Medulla oblongata (tissue), 1 donor: ENCODE data around the gene CNOT8.
"Not testable (repeated sequence)": the region's sequence is repeated elsewhere in the genome, so short reads cannot be mapped to it uniquely, and the experiment has no call there.

ENCODE experiments used
- DNase-seq: peaks from one replicate; pipeline ENCODE4 v3.0.0-alpha.2; 2015; ENCODE audit errors: extremely low spot score

The CNOT8 gene

GRCh38 chr5:154865466-154866184, 7.2 kb downstream of the CNOT8 start:
- DNase-seq: no peak

- no peak for DNase-seq
Observed at GRCh38 chr5:154866841-154867240, 8.4 kb downstream of the CNOT8 start.

- no peak for DNase-seq
Observed at GRCh38 chr5:154868702-154869101, 10.3 kb downstream of the CNOT8 start.

GRCh38 chr5:154871734-154872133, 13.3 kb downstream of the CNOT8 start:
- DNase-seq: no peak

- DNase-seq: no peak
Observed at GRCh38 chr5:154873791-154874331, 15.4 kb downstream of the CNOT8 start.

- DNase-seq: no peak
Observed at GRCh38 chr5:154878642-154879335, 20.4 kb downstream of the CNOT8 start.

GRCh38 chr5:154881986-154882385, 23.6 kb downstream of the CNOT8 start:
- DNase-seq: no peak

- DNase-seq: no peak
Observed at GRCh38 chr5:154884424-154884823, 26.0 kb downstream of the CNOT8 start.

- DNase-seq: no peak
Observed at GRCh38 chr5:154885439-154885838, 27.0 kb downstream of the CNOT8 start.

- no peak for DNase-seq
Observed at GRCh38 chr5:154892369-154892771, 33.9 kb downstream of the CNOT8 start.

GRCh38 chr5:154893381-154893780, 35.0 kb downstream of the CNOT8 start:
- DNase-seq: no peak

GRCh38 chr5:154895606-154896561, 37.5 kb downstream of the CNOT8 start:
- DNase-seq: no peak

GRCh38 chr5:154896562-154897165, 38.2 kb downstream of the CNOT8 start:
- DNase-seq: peak; percentile 17

GRCh38 chr5:154898210-154898609, 39.8 kb downstream of the CNOT8 start:
- peak; percentile 24 for DNase-seq

- DNase-seq: no peak
Observed at GRCh38 chr5:154899151-154899816, 40.9 kb downstream of the CNOT8 start.

- no peak for DNase-seq
Observed at GRCh38 chr5:154900066-154900465, 41.6 kb downstream of the CNOT8 start.

- no peak for DNase-seq
Observed at GRCh38 chr5:154901276-154901675, 42.8 kb downstream of the CNOT8 start.

GRCh38 chr5:154901913-154902312, 43.5 kb downstream of the CNOT8 start:
- DNase-seq: no peak

GRCh38 chr5:154905601-154906000, 47.2 kb downstream of the CNOT8 start:
- not testable (repeated sequence) for DNase-seq

GRCh38 chr5:154916874-154917273, 58.4 kb downstream of the CNOT8 start:
- no peak for DNase-seq

- DNase-seq: no peak
Observed at GRCh38 chr5:154917757-154918156, 59.3 kb downstream of the CNOT8 start.
